GM19043 (cell line): ENCODE results near the gene FAM118B.

Source experiments
- ATAC-seq: cut with Tn5 transposase; IDR thresholded peaks from one replicate; pipeline ENCODE4 v1.9.1; 2021; ENCODE audit warnings: low read depth; ENCODE audit not compliant: unreplicated experiment

FAM118B gene

DNA sequence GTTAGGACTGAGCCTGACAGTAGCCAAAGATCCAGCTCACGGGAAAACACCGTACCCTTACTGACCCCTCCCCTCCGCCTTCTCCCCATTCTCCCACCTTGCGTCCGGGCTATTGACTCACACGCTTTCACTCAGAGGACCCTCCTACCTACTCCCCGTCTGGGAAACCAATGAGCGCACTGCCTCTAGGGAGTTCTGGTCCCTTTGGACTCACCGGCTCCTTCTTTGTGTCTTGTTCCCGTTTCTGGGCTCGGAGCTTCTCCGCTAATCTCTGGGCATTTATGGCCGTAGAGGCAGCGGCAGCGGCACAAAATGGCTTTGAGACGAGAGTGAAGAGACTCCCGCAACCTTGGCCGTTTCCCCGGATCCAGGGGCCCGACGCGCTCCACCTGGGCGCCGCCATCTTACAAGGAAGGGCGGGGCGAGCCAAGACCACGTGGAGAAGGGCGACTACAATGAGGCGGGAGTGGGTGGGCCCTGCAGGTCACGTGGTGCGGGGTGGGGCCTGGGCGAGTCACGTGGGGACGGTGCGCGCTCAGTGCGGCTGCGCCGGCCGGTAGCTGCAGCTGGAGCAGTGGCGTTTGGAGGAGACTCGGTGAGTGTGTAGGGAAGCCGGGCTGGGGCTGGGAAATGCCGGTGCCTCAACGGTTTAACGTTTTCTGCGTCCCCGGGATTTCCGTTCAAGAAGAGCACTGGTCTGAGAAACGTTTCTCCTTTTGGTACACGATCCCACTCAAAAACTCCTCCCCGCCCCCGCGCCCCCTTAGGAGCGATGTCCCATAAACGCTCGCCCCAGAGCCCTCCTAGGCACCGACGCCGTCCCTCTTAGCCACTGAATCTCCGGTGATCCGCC, at the start of gene FAM118B, which contains the start of gene RPUSD4:
Gene FAM118B, plus strand, starts transcription at position 547 of the 853 bp plus-strand sequence. CDS start 23,220 bp downstream, outside the sequence.
Gene RPUSD4, minus strand, starts transcription at position 415 of the 853 bp plus-strand sequence. Its CDS starts 12 bp downstream, at position 403.
- ATAC-seq = peak; percentile 95

DNA sequence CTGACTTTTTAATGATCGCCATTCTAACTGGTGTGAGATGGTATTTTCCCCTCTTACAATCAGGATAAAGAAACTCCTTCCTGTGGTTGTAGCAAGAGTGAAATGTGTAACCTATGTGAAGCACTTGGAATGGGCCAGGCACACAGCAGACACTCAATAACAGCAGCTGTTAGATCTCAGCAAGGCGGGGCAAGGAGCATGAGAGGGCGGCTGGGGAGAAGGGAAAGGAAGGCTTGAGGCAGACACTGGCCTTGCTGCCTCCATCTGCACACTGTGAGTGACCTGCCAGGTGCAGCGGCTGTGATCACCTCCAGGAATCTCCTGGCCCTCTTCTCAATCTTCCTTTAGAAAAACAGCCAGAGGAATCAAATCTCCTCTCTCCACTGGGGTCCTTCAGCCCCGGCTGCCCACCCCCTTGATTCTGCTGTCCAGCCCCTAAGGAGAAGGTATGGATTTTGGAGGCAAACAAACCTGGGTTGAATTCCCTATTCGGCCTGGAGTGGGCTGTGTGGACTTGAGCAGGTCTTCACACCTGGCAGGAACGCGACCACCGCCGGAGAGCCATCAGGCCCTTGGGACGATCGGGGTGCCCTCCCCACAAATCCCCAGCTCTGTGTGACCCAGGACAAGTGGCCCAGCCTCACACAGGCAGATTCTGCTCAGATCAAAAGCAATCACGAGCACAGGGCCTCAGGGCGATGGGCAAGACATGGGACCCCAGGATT, 49.1 kb upstream of the FAM118B start:
- no peak for ATAC-seq

DNA sequence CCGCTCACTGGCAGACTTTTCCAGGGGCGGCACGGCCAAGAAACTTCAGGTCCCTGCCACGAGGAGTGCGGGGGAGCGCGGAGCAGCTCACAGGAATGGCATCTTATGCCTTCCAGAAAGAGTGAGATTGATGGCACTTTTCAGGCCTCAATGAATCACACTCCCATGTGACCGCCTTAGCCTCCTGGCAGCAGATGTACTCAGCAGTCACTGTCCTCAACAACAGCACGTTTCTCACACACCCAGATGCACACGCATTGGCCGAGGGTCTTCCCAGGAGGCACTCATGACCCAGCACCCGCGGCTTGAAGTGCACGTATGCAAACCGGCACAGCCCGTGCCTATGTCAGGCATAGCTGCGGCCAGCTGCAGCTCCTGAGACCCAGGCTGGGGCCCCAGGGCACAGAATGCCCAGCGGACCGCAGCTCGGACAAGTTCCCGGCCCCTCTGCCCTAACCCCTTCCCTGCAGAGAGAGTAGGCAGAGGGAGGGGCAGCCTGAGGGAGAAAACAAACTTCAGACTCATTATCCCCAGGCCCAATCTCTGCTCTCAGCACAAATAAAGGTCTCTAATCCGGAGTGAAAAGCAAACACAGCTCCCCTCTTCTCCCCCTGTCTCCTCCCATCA, 48.4 kb upstream of the FAM118B start:
- ATAC-seq = no peak

DNA sequence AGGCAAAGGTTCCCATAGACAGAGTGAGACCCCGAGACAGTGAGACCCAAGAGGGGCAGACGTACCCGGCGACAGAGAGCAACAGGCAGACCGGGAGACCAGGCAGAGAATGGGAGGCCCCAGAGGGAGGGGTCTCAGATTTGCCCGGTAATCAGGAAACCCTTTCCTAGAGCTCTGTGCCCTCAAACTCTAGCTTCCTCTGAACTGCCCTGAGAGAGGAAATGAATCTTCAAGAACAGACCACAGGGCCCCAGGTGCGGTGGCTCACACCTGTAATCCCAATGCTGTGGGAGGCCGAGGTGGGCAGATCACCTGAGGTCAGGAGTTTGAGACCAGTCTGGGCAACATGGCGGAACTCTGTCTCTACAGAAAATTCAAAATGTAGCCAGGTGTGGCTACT, 47.8 kb upstream of the FAM118B start:
- ATAC-seq = no peak

DNA sequence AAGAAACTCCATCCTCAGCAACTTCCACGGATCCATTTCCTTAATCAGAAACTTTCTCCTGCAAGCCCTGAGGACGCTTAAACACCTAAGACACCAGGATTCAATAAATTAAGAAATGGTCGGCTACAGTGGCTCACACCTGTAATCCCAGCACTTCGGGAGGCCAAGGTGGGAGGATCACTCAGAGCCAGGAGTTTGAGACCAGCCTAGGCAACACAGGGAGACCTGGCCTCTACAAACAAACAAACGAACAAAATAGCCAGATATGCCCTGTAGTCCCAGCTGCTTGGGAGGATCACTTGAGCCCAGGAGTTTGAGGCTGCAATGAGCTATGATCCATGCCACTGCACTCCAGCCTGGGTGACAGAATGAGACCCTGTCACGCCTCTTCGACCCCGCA, 46.8 kb upstream of the FAM118B start:
- no peak for ATAC-seq

DNA sequence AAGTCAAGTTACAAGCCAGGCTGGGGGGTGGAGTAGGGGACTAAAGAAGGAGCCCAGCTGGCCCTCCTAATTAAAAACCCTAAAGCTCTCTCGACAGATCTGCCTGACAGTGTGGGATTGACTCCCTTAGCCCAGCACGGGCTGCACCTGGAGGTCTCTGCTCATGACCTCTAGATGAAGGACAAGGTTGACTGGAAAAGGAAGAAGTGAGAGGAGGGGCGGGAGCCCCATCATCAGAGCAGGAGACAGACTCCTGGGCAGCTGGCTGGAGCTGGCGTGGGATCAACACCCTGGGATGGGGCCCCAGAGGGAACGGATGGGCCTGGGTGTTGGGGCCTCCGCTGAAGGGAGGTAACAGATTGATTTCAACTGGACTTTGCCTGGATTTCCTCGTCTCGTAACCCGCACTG, 46.3 kb upstream of the FAM118B start:
- no peak for ATAC-seq

DNA sequence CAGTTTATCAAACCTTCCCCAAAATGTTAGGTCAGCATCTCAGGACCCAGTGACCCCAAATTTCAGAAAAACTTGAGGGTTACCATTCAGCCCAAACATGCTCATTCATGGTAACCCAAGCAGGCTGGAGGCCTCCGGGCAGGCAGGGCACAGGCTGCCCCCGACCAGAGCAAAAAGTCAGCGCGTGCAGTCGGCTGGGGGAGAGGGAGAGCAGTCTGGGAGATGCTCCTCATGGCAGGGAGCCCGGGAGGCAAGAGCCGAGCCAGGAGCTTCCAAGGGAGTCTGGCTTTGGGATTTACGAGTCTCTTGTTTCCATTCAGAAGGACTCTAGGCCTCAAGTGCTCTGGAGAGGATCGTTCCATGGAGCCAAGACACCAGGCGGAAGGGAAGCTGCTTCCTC, 45.8 kb upstream of the FAM118B start:
- ATAC-seq = no peak

DNA sequence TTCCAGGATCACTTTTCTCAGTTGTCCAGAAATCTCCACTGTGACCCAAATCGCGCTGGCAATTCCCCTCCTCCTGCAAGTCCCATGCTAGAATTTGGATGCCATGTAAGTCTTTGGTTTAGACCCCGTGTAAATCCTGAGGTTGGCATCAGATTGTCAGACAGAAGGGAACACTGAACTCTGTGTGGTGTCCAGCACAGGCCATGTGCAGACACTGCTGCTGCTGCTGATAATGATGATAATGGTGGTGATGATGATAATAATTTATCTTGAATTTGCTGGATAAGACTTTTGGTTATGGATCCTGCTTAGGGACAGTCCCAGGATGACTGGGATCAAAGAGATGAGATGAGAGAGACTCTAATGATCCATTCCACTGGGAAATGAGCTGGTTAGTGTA, 45.2 kb upstream of the FAM118B start:
- ATAC-seq = no peak

DNA sequence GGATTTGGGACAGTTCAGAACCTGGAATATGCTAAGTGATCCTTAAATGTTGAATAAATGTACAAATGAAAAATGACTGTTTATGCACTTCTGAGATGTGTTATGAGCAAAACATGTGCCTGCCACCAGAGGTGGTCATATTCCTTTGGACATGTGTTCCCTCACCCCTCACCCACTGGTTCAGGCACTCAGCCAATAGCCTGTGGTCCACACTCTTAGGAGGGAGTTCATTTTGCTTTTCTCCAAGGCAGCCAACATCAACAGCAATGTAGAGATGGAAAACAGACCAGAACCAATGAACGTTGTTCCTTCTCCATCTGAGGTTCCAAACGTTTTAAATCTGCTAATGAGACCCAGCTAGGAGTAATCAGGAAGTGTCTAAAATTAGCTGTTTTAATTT, 44.1 kb upstream of the FAM118B start:
- ATAC-seq = no peak

DNA sequence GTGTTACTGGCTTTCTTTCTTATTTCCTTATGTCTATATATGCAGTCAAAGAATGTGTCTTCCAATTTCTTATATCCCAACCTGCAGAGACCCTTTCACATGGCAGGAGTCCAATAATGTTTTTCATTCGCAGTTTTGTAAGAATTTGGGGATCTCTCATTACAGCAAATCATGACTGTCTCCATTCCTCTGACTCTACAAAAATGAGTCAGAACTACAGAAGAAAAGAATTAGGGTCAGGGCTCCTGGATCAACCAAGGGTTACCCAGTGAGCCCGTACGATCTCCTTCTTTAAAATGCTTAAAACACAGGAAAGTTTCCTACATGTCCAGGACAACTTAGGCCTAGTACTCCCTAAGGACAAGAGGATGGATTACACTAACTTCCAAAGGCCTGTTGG, 42.3 kb upstream of the FAM118B start:
- no peak for ATAC-seq

DNA sequence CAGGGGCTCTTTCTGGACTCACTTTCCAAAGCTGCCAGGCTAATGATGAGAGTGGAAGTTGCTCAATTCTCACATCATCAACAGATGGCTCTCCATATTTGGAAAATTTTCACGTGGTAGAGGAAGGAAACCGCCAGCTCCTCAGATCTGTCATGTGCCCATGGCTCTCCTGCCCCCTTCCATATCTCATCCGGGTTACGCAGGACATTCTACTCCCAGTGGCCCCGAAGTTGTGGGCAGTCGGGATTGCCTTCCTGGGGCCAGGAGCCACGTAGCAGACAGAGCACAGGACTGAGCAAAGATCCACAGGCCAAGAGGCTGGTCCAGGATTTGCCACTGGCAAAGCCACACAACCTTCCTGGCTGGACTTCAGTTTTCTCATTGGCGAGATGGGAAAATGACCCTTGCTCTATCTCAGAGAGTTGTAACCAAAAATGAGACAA, 39.0 kb upstream of the FAM118B start:
- ATAC-seq = no peak

DNA sequence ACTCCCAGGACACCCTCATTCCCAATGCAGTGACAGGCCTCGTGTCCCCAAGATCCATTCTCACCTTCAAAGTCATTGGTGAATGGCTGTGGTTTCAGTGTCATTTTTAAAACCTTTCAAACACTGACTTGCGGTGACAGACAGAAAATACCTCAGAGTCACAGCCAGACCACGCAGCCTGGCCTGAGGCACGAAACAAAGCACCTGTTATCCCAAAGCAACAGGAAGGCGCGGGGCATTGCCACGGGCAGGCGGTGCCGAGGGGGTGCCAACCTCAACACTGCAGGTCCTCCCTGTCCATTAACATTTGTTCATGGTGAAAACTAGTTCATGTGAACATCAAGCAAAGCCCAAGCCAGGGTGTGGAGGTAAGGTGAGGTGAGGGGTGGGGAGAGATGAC, 38.3 kb upstream of the FAM118B start:
- ATAC-seq = no peak

DNA sequence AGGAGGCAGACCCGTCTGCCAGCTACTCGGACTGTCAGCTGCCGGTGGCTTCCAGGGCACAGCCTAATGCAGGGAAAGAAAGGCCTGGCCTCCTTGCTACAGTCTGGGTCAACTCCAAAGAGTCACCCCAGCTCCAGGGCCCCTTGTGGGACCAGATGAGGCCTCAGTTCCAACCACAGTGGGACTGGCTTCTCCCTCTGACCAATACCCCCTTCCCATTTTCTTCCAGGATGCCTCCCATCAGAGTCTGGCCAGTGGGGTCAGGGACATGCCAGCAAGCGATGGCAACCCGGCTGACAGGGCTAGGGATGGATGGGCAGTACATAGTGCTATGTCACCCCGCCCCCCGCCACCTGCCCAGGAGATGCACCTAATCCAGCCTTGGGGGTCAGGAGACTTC, 36.8 kb upstream of the FAM118B start:
- no peak for ATAC-seq

DNA sequence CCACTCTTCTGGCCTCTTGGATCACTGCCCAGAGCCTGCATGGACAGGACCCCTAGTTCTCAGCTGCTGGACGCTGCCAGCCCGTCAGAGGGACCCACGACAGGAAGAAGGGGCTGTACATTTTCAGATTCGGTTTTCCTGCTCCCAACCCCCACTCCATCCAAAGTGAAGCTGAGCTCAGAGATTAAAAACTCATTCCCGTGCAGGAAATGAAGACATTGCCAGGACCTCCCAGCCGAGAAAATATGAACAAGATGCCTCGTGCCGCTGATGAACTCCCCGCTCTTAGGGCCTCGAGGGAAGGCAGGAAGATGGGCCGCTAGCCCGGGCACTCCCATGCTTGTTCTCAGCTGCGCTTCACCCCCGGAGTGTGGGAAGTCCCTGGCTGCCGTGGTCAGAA, 36.2 kb upstream of the FAM118B start:
- no peak for ATAC-seq

DNA sequence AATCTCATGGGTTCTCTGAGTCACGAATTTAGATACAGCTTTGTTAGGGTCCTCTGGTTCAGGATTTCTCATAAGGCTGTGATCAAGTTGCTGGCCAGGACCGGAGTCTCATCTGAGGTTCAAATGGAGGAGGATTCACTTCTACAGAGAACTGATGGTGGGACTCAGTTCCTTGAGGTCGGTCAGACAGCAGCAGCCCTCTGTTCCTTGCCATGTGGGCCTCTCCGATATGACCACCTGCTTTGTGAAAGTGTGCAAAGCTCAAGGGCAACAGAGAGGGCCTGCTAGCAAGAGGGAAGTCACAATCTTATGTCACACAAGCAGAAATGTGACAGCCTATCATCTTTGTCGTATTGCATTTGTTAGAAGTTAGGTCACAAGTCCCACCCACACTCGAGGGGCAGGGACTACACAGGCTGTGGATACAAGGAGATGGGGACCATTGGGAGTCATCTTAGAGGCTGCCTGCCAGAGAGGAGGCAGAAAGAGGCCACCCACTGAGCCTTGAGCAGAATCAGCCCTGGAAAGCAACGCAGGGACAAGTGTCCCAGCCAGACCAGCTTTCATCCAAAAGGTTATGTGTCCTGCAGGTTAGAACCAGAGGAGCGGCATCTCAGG, 34.6 kb upstream of the FAM118B start:
- no peak for ATAC-seq

DNA sequence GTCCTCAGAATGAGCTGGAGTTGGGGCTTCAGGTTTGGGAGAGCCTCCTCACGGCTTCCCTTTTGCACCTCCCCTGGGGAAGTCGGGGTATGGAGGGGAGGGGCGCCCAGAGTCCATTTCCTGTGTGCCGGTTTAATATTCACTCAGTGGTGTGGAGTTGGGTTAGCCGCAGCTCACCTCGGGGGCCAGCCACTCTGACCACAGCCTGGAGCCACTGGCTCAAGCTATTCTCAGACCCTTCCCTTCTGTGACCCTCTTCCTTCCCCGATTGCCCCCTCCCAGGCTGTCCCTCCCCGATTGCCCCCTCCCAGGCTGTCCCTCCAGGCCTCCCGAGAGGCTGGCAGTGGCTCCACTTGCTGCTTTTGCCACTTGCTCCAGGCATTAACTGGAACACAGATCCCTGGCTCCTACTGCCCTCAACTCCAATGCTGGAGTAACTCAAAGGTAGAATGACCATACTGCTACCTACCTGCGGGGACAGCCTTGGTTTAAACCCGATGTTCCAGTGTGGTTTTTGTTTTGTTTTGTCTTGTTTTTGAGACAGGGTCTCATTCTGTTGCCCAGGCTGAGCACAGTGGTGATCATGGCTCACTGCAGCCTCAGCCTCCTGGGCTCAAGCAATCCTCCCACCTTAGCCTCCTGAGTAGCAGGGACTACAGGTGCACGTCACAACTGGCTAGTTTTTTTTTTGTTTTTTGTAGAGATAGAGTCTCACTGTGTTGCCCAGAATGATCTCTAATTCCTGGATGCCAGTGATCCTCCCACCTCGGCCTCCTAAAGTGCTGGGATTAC, 29.4 kb upstream of the FAM118B start:
- ATAC-seq = peak; percentile 76

DNA sequence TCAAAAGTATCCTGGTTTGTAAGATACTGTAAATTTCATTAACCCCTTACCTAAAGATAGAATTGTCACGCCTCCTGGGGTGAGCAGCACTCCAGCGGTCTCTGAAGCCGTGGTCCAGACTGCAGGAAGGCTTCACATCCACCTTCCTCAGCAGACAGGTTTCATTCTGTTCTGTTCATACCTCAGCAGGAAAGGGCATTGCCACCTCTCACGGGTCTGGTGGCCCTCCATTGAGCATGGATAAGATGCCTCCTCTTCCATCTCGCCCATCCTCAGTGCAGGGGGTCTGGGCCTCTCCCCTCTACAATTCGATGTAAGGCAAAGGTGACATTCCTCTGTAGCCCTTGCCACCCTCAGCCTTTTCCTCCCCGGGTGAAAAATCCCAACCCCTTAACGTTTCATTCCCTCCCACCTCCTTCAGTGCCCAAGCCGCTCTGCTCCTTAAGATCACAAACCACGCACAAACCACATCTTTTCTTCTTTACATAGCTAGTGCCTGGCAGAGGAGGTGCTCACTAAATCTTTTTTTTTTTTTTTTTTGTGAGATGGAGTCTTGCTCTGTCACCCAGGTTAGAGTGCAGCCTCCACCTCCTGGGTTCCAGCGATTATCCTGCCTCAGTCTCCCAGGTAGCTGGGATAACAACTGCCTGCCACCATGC, 28.7 kb upstream of the FAM118B start:
- ATAC-seq = no peak

DNA sequence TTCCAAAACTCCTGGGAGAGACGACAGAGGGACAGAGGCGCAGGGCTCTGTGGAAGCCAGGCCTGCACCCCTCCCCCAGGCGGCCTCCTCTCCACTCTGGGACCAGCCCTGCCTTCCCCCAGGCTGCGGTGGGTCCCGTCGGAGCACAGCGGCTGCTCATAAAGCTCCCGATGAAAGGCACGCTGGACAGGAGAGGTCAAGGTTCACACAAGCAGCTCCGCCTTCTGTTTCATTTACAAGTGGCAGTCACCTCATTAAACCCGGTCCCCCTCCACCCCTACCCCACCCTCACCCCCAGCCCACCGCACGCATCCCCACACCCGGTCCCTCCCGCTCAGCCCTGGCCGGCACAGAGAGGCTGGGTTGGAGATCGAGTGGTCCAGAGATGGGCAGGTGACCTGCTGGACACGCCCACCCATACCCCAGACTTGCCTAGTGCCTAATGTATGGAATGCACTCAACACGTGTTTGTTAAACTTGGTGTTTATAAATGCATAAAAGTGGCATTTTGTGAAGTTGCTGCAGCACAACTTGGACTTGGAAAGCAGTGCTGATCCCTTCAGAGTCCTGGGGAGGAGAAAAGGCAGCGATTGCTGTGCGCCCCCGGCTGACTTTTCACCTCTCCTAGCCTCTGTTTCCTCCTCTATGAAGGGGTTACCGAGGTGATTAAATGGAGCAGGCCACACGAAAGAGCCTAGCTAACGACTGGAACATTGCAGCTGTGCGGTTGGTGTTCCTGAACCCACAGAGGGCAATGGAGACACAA, 26.1 kb upstream of the FAM118B start:
- no peak for ATAC-seq
